Uterus (tissue), 2 donors: ENCODE data around the gene TSPAN5.

Experiments used
- POLR2A ChIP-seq, 2 donors: fragments of 450-650 bp; IDR thresholded peaks; one replicate each; pipeline ENCODE4 v1.6.1; 2016; ENCODE audit warnings: antibody characterized with exemption in 2 of 2, mild to moderate bottlenecking in 1 of 2, moderate library complexity in 1 of 2
- TF ChIP-seq, protein P1 (sequence below), 4 experiments: fragments of 200-600 bp in 2 of 4; fragments of 450-650 bp in 2 of 4; sonication (generic) in 2 of 4; IDR thresholded peaks; one replicate each; pipeline ENCODE4 v1.5.1; 2016 to 2019; ENCODE audit warnings: antibody characterized with exemption in 4 of 4, mild to moderate bottlenecking in 2 of 4, moderate library complexity in 1 of 4

GRCh38 chr4:98480535-98480934 is 177.9 kb downstream of the TSPAN5 start:
- TF ChIP-seq, protein P1, sequence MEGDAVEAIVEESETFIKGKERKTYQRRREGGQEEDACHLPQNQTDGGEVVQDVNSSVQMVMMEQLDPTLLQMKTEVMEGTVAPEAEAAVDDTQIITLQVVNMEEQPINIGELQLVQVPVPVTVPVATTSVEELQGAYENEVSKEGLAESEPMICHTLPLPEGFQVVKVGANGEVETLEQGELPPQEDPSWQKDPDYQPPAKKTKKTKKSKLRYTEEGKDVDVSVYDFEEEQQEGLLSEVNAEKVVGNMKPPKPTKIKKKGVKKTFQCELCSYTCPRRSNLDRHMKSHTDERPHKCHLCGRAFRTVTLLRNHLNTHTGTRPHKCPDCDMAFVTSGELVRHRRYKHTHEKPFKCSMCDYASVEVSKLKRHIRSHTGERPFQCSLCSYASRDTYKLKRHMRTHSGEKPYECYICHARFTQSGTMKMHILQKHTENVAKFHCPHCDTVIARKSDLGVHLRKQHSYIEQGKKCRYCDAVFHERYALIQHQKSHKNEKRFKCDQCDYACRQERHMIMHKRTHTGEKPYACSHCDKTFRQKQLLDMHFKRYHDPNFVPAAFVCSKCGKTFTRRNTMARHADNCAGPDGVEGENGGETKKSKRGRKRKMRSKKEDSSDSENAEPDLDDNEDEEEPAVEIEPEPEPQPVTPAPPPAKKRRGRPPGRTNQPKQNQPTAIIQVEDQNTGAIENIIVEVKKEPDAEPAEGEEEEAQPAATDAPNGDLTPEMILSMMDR (IDR thresholded peaks at IDR 0.05), result no peak
- no peak for TF ChIP-seq POLR2A (IDR thresholded peaks at IDR 0.05)
